PFSK-1 (cell line): ENCODE measurements around the gene BARHL1.

ENCODE experiments used
- POLR2AphosphoS5 ChIP-seq: IDR thresholded peaks from 2 replicates; pipeline ENCODE4 v1.6.1; 2012; ENCODE audit warnings: low read depth, mild to moderate bottlenecking, control low read depth, low read length, moderate library complexity
- SIN3A ChIP-seq: IDR thresholded peaks from 2 replicates; pipeline ENCODE4 v1.6.1; 2012; ENCODE audit warnings: mild to moderate bottlenecking, low read length, moderate library complexity, borderline replicate concordance; ENCODE audit not compliant: insufficient read depth
- TF ChIP-seq, protein P1 (sequence below), 2 experiments: IDR thresholded peaks; 2 replicates each; pipeline versions ENCODE4 v1.6.1 to v1.8.0; 2011 to 2012; ENCODE audit warnings: low read depth in 2 of 2, low read length in 2 of 2, control low read depth in 1 of 2, inconsistent platforms in 1 of 2, mild to moderate bottlenecking in 1 of 2, moderate library complexity in 1 of 2; ENCODE audit not compliant: insufficient read depth in 1 of 2

GRCh38 chr9:132557159-132557558 lies 25.2 kb upstream of the BARHL1 start:
- TF ChIP-seq, protein P1, sequence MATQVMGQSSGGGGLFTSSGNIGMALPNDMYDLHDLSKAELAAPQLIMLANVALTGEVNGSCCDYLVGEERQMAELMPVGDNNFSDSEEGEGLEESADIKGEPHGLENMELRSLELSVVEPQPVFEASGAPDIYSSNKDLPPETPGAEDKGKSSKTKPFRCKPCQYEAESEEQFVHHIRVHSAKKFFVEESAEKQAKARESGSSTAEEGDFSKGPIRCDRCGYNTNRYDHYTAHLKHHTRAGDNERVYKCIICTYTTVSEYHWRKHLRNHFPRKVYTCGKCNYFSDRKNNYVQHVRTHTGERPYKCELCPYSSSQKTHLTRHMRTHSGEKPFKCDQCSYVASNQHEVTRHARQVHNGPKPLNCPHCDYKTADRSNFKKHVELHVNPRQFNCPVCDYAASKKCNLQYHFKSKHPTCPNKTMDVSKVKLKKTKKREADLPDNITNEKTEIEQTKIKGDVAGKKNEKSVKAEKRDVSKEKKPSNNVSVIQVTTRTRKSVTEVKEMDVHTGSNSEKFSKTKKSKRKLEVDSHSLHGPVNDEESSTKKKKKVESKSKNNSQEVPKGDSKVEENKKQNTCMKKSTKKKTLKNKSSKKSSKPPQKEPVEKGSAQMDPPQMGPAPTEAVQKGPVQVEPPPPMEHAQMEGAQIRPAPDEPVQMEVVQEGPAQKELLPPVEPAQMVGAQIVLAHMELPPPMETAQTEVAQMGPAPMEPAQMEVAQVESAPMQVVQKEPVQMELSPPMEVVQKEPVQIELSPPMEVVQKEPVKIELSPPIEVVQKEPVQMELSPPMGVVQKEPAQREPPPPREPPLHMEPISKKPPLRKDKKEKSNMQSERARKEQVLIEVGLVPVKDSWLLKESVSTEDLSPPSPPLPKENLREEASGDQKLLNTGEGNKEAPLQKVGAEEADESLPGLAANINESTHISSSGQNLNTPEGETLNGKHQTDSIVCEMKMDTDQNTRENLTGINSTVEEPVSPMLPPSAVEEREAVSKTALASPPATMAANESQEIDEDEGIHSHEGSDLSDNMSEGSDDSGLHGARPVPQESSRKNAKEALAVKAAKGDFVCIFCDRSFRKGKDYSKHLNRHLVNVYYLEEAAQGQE (IDR thresholded peaks at IDR 0.05; ENCODE audit: insufficient read depth in 1 of 2, low read depth in 2 of 2, low read length in 2 of 2), result no peak
- TF ChIP-seq POLR2AphosphoS5 (no peak), SIN3A (no peak)
